Measurements from ENCODE around the gene GGA2.

GGA2 gene

GRCh38 chr16:23504453-23505179 is 5.7 kb downstream of the GGA2 start:
- TF ChIP-seq ZNF274 (IDR thresholded peaks at IDR 0.05; ENCODE audit: low read depth, low read length) = no peak
- H3K4me3 ChIP-seq (ENCODE audit: low read length) = peak overlapping the region; percentile 13; the same call in 1 of the 2 replicates

DNA sequence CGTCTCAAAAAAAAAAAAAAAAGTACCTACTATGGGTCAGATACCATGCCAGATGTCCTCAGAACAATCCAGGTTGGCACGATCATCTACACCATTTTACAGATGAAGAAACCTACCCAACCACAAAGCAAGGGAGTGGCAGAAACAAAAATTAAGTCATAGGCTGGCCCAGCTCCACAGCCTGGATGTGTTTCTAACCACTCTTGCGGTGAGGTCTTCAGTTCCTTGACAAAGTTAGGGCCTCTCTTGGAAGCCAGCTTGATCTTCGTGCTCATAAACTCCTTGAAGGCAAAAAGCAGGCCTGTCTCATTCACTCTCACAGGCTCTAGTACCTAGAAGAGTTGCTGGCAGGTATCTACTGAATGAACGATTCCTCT is 6.2 kb downstream of the GGA2 start:
- peak overlapping the region; percentile 6; the same call in 1 of the 2 replicates for H3K4me3 ChIP-seq (ENCODE audit: low read length)
- no peak for TF ChIP-seq ZNF274 (IDR thresholded peaks at IDR 0.05; ENCODE audit: low read depth, low read length)

DNA sequence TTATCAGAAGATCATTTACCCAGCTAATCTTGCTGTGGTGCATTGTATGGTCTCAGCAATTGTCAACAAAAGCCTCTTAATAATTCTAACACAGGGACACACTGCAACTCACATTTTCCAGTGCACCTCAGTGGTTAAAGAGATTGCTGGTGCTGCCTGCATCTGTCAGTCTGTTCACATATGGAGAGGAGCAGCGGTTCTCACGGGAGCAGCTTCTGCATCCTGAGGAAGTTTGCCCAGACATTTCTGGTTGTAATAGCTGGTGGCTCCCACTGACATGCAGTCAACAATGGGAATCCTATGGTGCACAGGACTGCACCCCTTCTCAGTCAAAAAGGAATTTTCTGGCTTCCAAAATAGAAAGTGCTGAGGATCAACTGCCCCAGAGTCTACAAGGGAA is 7.8 kb downstream of the GGA2 start:
- no peak for TF ChIP-seq ZNF274 (IDR thresholded peaks at IDR 0.05; ENCODE audit: low read depth, low read length)
- H3K4me3 ChIP-seq (ENCODE audit: low read length) = no peak overlapping the region

DNA sequence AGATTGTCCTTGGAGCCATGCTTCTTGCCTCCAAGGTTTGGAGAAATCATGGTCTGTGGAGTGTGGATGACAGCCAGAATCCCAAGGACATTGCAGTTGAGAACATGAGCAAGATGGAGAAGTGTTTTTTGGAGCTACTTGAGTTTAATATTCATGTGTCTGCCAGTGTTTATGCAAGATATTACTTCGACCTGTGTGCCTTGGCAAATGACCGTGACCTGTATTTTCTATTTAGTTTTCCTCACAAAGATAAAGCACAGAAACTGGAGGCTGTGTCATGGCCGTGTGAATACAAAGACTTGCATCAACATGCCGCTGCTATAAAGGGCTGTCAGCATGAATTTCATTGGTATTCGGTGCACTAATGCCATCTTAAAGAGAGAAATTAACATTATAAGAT is 9.0 kb downstream of the GGA2 start:
- H3K4me3 ChIP-seq (ENCODE audit: low read length) = no peak overlapping the region
- TF ChIP-seq ZNF274 (IDR thresholded peaks at IDR 0.05; ENCODE audit: low read depth, low read length) = no peak

- TF ChIP-seq ZNF274 (IDR thresholded peaks at IDR 0.05; ENCODE audit: low read depth, low read length) = no peak
- no peak overlapping the region for H3K4me3 ChIP-seq (ENCODE audit: low read length)
Measured at GRCh38 chr16:23500862-23501225, 9.4 kb downstream of the GGA2 start.

DNA sequence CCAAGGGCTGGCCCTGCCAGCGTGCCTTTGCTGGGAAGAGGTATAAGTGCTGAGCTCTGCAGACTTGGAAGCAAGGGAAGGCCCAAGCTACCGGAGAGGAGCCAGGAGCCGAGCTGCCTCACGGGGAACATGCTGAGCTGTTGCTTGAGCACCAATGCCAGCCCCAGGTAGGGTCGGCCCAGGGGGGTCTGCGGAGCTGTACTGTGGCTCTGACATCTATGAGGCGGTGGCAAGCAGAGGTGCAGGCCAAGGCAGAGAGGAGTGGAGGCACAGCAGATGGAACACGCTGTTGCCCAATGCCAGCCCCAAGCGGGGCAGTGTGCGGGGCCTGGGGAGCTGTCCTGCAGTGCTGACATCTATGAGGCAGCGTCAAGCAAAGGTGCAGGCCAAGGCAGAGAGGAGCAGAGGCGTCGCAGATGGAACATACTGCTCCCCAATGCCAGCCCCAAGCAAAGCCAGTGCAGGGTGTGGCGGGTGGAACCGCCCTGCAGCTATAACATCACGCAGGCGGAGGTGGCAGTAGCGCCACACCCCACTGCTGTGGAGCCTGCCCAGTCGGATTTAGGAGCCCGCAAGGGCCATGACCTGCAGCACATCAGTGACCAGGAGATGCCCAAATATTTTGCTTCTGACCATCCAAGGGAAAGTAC is 10.0 kb downstream of the GGA2 start:
- H3K4me3 ChIP-seq (ENCODE audit: low read length) = no peak overlapping the region
- TF ChIP-seq ZNF274 (IDR thresholded peaks at IDR 0.05; ENCODE audit: low read depth, low read length) = no peak

- no peak overlapping the region for H3K4me3 ChIP-seq (ENCODE audit: low read length)
- no peak for TF ChIP-seq ZNF274 (IDR thresholded peaks at IDR 0.05; ENCODE audit: low read depth, low read length)
Measured at GRCh38 chr16:23499801-23500200, 10.5 kb downstream of the GGA2 start.

DNA sequence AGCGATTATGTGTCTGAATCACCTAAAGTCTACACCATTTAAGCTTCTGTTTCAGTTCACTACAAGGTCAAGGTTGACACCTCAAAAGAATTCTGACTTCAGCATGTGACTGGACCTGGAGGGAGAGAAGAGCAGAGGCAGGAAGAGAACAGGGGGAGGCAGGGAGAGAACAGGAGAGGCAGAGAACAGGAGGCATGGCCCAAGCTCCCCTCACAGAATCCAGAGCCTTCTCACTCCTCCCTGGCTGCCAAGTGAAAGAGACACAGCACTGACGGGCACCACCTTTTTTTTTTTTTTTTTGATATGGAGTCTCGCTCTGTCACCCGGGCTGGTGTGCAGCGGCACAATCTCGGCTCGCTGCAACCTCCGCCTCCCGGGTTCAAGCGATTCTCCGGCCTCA is 11.4 kb downstream of the GGA2 start:
- no peak for TF ChIP-seq ZNF274 (IDR thresholded peaks at IDR 0.05; ENCODE audit: low read depth, low read length)

DNA sequence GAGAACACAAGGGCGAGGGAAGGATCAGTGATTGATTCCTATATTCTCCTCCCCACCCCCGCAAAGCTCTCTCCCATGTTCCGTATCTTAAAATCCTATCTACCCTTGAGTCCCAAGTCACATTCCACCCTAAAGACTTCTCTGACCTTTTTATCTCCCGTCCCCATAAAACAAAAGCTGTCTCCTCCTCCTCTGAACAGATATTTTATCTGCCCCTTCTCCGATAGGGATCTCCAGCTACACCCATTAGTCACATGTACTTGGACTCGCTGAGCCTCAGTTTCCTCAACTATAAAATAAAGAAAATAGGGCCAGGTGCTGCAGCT is 12.8 kb downstream of the GGA2 start:
- no peak for TF ChIP-seq ZNF274 (IDR thresholded peaks at IDR 0.05; ENCODE audit: low read depth, low read length)
- no peak overlapping the region for H3K4me3 ChIP-seq (ENCODE audit: low read length)

More for the DNA sequence above, 11.4 kb downstream of the GGA2 start:
- H3K4me3 ChIP-seq (ENCODE audit: low read length) = no peak overlapping the region

DNA sequence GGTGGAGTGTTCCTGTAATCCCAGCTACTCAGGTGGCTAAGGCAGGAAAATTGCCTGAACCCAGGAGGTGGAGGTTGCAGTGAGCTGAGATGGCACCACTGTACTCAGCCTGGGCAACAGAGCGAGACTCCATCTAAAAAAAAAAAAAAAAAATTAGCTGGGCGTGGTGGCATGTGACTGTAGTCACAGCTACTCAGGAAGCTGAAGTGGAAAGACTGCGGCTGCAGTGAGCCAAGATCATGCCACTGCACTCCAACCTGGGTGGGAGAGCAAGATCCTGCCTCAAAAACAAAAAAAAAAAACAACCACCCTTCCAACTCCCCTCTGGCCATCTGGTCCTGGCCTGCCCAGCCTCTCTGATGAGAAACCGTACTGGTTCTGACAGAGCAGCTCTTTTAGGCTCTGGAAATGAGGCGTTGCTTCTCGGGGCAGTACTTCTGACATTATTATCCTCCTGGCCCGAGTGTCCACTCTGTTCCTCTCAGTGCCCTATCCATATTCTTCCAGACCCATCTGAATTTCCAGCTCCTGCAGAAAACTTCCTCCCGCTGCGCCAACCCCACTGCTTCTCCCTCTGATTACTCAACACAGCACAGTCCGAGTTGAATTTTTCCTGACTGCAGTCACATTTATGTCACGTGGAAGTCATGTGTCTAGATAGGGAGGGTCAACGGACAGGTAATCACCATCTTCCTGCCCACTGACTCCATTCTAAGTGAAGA is 13.3 kb downstream of the GGA2 start:
- no peak for TF ChIP-seq ZNF274 (IDR thresholded peaks at IDR 0.05; ENCODE audit: low read depth, low read length)
- no peak overlapping the region for H3K4me3 ChIP-seq (ENCODE audit: low read length)

DNA sequence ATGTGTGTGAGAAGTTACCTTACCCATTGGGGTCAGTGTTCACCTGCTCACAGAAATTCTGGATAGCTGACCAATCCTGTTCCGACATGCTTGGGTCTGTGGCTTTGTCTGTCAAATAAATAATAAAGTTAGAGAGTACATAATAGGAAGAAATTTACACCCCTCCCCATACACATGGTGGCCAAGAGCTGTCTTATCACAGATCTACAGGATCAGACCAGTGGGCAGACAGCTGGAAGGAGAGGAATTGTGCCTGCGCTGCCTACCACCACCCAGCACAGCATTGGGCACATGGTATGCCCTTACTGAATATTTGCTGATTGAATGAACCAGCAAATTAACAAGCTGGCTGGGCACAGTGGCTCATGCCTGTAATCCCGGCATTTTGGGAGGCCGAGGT is 14.6 kb downstream of the GGA2 start:
- H3K4me3 ChIP-seq (ENCODE audit: low read length) = no peak overlapping the region
- TF ChIP-seq ZNF274 (IDR thresholded peaks at IDR 0.05; ENCODE audit: low read depth, low read length) = no peak

GRCh38 chr16:23494188-23494587 is 16.1 kb downstream of the GGA2 start:
- no peak for TF ChIP-seq ZNF274 (IDR thresholded peaks at IDR 0.05; ENCODE audit: low read depth, low read length)
- no peak overlapping the region for H3K4me3 ChIP-seq (ENCODE audit: low read length)

DNA sequence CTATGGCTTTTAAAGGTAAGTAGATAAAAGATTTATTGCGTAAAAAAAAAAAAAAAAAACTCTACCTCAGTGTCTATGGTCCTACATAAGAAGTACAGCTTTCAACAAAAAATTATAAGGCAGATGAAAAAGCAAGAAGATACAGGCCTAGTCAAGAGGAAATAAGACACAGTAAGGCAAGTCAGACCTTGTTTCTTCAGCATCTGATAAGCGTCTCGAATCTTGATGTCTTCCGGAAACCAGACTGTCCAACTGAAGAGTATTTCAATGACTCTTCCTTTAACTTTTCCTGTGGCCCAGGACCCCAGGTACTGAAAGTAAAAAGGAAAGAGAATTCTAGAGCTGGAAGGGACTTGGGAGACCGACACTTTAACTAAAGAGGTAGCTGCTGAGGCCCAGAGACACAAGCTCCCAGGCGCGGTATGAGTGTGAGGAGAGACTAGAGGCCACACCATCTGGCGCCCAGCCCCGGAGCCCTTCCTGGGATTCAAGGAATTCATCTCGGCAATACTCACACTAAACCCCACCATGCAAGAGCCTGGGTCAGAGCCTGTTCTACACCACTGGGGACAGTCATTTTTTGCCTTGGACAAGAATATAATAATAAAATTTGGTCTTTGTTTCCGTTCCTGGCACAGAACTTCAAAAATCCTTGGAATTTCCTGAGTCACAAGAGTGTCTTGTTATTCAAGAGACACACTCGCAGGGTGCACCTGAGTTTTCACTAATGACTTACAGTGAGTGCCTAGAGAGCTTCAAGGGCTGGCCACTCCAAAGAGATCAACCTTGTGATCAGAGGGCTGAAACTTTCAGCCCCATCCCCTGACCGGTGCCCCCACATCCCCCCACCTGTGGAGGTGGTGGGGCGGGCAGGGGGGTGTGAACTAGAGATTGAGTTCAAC is 18.6 kb downstream of the GGA2 start:
- no peak for TF ChIP-seq ZNF274 (IDR thresholded peaks at IDR 0.05; ENCODE audit: low read depth, low read length)

GRCh38 chr16:23486480-23486879 is 23.8 kb downstream of the GGA2 start:
- no peak for TF ChIP-seq ZNF274 (IDR thresholded peaks at IDR 0.05; ENCODE audit: low read depth, low read length)

More for the DNA sequence above, 18.6 kb downstream of the GGA2 start:
- H3K4me3 ChIP-seq (ENCODE audit: low read length) = no peak overlapping the region

More at GRCh38 chr16:23486480-23486879, 23.8 kb downstream of the GGA2 start:
- H3K4me3 ChIP-seq (ENCODE audit: low read length) = no peak overlapping the region

All from GM08714 (cell line).